Endothelial cell of umbilical vein (primary cell): ENCODE data around the gene TFCP2.

Experiments used
- CTCF ChIP-seq, 2 donors: IDR thresholded peaks; 1 replicate in 1 of 2; 2 replicates in 1 of 2; pipeline ENCODE4 v1.5.1; 2011; ENCODE audit warnings: low read length in 2 of 2, mild to moderate bottlenecking in 2 of 2, moderate library complexity in 2 of 2, control low read depth in 1 of 2, inconsistent platforms in 1 of 2, low read depth in 1 of 2; ENCODE audit not compliant: insufficient read depth in 1 of 2; ENCODE audit errors: extremely low read depth in 1 of 2
- MAX ChIP-seq: IDR thresholded peaks from 2 replicates; pipeline ENCODE4 v1.6.1; 2011; ENCODE audit not compliant: insufficient read depth, insufficient read length
- POLR2A ChIP-seq: IDR thresholded peaks from 2 replicates; pipeline ENCODE4 v1.6.1; 2012; ENCODE audit warnings: low read depth, mild to moderate bottlenecking, control low read depth, low read length

- no peak for TF ChIP-seq MAX
- no peak for TF ChIP-seq CTCF (IDR thresholded peaks at IDR 0.05; ENCODE audit: extremely low read depth in 1 of 2, insufficient read depth in 1 of 2, low read depth in 1 of 2, low read length in 2 of 2)
- no peak for TF ChIP-seq POLR2A
These were observed 12.3 kb upstream of the TFCP2 start for GRCh38 chr12:51185171-51185717.
